NCI-H69 (cell line): ENCODE data around the gene FAM181A.

Source experiments
- DNase-seq: peaks from one replicate; lab custom pipeline; 2025; lab: John Stamatoyannopoulos, UW

Gene FAM181A

GRCh38 chr14:93926873-93927799 is at the start of gene FAM181A:
Gene FAM181A, plus strand, starts transcription at chr14:93927344. Its CDS starts 942 bp downstream, at chr14:93928286.
- peak; percentile 76 for DNase-seq

DNA sequence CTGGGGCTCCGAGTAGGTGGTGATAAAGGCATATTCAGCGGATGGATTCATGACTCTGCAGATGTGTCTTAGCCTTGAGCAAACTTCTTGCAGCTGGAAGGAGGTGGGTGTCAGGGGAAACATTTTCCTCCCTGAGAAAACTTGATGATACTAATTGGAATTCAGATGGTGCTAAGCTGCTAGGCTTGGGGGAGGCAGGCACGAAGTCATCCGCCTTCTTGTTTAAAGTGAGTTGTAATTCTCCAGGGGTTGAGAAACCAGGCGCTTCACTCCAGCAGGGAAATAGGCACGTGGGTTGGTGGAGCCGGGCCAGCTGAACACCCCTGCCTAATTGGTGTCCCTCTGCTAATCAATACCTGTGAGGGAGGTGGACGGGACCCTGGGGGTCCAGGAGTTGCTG is 48.9 kb upstream of the FAM181A start:
- DNase-seq = no peak

DNA sequence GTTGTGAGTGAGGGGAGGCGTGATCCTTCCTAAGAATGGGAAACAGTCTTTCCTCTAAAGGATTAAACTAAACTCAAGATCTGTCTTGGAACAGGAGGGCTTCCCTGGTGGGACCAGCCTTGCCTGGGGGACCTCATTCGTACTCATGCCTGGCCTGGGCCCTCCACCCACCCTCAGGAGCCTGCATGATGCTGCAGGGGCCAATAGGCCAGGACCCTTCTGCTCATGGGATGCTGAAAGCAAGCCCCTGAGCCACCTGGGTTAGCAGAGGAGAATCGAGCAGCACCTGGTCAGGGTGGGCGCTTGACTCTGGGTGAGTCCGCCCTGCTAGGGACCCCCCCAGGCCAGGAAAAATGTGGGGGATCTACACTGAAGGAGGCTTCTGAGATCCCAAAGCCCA is 48.3 kb upstream of the FAM181A start:
- no peak for DNase-seq

DNA sequence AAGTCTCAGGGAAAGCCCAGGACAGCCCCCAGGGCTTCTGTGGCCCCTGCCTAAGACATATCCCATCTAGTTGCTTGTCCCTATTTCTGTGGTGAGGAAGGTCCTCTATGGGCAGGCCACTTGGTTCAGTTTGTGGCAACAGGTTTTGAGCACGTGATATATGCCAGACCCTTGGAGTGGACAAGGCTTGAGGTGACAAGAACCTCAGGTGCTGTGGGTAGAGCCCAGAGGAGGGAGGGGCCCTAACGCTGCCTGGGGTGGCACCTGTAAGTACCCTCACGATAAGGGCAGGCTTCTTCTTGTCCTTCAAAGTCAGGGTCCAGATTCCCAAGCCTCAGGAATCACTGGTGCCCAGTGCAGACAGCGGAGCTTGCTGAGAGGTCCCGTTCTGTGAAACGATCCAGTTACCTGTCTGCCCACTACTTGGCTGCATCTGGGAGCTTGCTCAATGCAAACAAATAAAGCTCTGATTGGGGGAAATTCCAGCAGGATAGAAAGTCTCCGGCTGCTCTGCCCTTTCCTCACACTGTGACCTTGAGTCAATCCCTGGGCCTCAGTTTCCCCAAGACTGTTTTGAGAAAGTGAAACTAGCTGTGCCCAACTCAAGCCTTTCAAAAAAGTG is 47.7 kb upstream of the FAM181A start:
- no peak for DNase-seq

DNA sequence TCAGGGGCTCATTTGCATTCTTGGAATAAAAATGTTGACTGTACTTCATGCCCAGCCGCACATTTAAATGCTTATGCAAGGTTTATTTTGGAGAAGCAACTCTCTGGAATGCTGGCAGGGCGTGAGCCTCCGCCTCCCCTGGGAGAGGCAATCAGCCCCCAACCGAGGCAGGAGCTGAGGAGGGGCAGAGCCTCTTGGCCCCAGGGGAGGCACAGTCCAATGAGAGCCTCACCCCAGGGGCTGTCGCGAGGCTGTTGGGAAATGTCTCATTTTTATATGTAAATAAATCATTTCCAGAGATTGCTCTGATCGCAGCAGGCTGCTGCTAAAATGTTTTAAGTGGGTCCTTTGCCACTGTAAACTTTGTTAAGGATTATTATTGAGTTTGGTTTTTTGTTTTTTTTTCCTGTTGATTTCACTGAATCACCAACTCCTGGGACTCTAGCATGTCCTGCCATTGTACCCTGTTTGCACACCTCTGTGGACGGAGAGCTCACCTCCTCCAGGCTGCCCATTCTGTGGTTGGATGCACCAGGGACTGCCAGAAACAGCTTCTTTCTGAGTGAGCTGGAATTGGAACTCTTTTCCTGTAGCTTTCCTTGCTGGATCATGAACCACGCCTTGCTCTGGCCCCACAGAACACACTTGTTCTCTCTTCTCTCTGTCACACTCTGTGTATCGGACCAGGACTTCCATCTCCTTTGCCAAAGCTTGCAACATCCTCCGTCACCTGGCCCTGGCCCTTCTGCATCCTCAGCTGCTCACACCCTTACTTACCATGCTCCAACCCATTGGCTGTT is 46.9 kb upstream of the FAM181A start:
- peak; percentile 76 for DNase-seq

- no peak for DNase-seq
Measured at GRCh38 chr14:93884950-93885349, 42.2 kb upstream of the FAM181A start.

DNA sequence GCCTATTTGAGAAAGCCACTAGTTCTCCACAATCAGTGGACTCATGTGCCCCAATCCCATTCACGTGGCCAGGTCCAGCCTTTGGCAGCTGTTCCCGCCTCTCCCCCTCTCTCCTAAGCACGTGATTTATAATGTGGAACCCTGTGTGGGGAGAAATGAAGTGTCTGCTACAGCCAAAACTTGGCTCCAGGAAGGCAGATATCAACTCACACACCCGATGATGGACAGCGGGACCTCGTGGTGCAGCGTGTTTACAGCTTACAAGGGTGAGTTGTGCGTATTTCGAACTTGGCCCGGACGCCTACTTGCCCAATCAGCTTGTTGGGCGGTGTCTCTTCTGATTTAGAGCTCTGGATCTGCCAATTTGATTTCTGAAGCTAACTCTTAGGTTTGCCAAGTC is 38.1 kb upstream of the FAM181A start:
- no peak for DNase-seq

GRCh38 chr14:93889739-93890483 is 37.2 kb upstream of the FAM181A start:
- DNase-seq = no peak

GRCh38 chr14:93891756-93892504 is 35.2 kb upstream of the FAM181A start:
- peak; percentile 84 for DNase-seq

- no peak for DNase-seq
Measured at GRCh38 chr14:93892505-93892839, 34.7 kb upstream of the FAM181A start.

GRCh38 chr14:93892923-93893558 is 34.1 kb upstream of the FAM181A start:
- peak; percentile 76 for DNase-seq

DNA sequence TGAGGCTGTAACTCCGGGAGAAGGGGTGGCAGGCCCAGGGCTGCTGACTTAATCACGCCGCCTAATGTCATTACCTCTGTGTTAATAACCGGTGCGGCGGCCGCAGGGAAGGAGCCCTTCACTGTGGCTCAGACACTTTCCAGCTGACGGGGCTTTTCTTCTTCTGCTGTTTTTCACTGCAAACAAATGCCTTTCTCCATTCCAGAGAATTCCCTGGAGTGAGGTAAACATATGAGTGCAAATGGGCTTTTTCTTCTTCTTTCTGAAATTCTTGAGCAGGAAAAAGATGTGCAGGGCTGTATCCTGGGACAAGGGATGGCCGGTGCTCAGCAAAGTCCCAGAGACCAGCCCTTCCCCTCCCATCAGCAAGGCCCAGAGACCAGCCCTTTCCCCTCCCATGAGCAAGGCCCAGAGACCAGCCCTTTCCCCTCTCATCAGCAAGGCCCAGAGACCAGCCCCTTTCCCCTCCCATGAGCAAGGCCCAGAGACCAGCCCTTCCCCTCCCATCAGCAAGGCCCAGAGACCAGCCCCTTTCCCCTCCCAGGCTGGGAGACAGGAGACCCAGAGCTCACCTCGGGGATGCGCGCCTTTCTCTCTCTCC is 33.4 kb upstream of the FAM181A start:
- no peak for DNase-seq

GRCh38 chr14:93895023-93895604 is 32.0 kb upstream of the FAM181A start:
- peak; percentile 63 for DNase-seq

- no peak for DNase-seq
Measured at GRCh38 chr14:93897476-93897845, 29.7 kb upstream of the FAM181A start.

DNA sequence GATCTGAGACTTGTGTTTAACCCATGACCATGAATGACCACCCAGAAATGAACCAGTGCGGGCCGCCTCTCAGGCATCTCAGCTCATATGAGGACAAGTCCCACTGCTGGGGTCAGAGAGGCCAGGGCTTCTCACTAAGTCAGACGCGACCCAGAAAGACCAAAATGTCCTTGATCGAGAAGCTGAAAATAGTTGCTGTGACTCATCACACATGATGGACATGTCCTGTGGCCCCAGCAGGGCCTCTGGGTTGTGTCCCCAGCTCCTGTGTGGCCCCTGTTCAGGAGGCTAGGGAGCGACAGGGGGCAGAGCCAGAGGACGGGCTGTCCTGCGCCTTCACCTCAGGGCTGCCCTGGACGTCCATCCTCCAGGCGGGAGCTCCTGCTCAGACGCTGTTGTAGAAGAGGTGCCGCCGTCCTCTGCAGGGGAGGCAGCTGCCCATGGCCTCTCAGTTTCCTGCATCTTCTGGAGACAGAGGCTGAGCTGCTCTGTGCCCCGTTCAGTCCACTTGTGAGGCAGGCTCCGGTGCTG is 29.0 kb upstream of the FAM181A start:
- DNase-seq = no peak

- DNase-seq = no peak
Measured at GRCh38 chr14:93898731-93899130, 28.4 kb upstream of the FAM181A start.

GRCh38 chr14:93901813-93902212 is 25.3 kb upstream of the FAM181A start:
- DNase-seq = no peak

DNA sequence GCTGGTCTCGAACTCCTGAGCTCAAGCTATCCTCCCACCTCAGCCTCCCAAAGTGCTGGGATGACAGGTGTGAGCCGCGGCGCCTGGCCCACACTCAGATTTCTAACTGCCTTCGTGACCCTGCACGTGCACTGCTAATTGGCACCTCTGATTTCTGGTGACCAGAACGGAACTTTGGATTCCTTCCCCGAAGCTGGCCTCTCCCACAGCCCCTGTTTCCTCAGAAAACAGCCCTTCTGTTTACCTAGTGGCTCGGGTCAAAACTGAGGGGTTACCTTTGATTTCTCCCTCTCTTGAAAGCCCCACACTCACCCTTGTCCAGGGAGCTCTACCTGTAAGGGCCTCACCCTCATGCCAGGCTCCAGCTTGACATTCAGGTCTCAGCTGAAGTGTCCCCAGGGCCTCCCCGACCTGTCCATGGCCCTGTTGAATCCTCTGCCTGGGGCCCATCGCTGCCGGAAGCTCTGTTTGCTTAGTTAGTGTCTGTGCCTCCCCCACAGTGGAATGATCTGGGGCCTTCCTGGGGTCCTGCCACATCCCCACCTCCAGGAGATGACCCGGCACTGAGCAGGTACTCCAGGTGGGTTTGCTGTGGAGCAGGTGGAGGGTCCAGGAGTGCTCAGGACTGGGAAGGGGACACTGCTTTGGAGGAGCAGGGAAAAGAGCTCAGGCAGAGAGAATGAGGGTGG is 24.4 kb upstream of the FAM181A start:
- DNase-seq = no peak
